GM12878 (cell line): ENCODE results near the gene CAMK2N2. TPM values are rescaled to one million over a fixed set of nuclear protein-coding genes. Genes with fewer than 3 reads are reported as not detected.

Source experiments
- ATAC-seq: fragments of 200-7000 bp; cut with Tn5 transposase; 3 replicates; pipeline ENCODE4 v1.9.1; 2020; ENCODE audit warnings: mild to moderate bottlenecking, moderate library complexity
- BruUV-seq: library from RNA; stranded (reverse); fragments of 400-500 nt; replicated peaks from 2 replicates; lab custom pipeline; 2021; lab: Mats Ljungman, UMichigan
- CTCF ChIA-PET: fragments of 300-600 bp; sonication (Branson Sonifier 250); formaldehyde crosslinking; extraction: SDS; loops from one replicate; lab custom pipeline; 2021; ENCODE audit warnings: inconsistent platforms; lab: Yijun Ruan, JAX
- POLR2A ChIA-PET: fragments of 350-600 bp; formaldehyde crosslinking; extraction: SDS; loops from one replicate; lab custom pipeline; 2021; ENCODE audit warnings: inconsistent platforms; lab: Charles Lee
- RAD21 ChIA-PET: fragments of 300-600 bp; sonication (Branson Sonifier 250); formaldehyde crosslinking; loops from one replicate; lab custom pipeline; 2023; ENCODE audit warnings: antibody characterized with exemption; ENCODE audit not compliant: unreplicated experiment; lab: Charles Lee
- SMC1A ChIA-PET: fragments of 300-600 bp; sonication (Branson Sonifier 250); formaldehyde crosslinking; loops from one replicate; lab custom pipeline; 2023; ENCODE audit not compliant: unreplicated experiment, uncharacterized antibody; lab: Charles Lee
- DNase-seq: peaks from one replicate; pipeline ENCODE4 v3.0.0-alpha.2; 2011; ENCODE audit warnings: low read depth, low spot score
- FAIRE-seq: peaks from 3 replicates; lab custom pipeline; 2011; peaks lifted over from hg19 to GRCh38; lab: Jason Lieb, UNC
- H2AFZ ChIP-seq: 2 replicates; pipeline ENCODE4 v1.6.0; 2011; ENCODE audit warnings: low read depth, low read length, control low read depth; ENCODE audit not compliant: control insufficient read depth
- H3K27ac ChIP-seq: 2 replicates; pipeline ENCODE4 v1.5.1; 2011; ENCODE audit warnings: control low read depth; ENCODE audit not compliant: control insufficient read depth, insufficient read depth
- H3K27me3 ChIP-seq, 2 experiments: replicated peaks in 1 of 2; 2 replicates each; pipeline versions ENCODE4 v1.6.0 to v1.6.1; 2011; ENCODE audit warnings: low read length in 1 of 2; ENCODE audit not compliant: control insufficient read depth in 2 of 2, insufficient read depth in 2 of 2
- H3K36me3 ChIP-seq, 2 experiments: 2 replicates each; pipeline ENCODE4 v1.5.1; 2011; ENCODE audit warnings: low read length in 1 of 2; ENCODE audit not compliant: control insufficient read depth in 2 of 2, insufficient read depth in 2 of 2
- H3K4me1 ChIP-seq: 2 replicates; pipeline ENCODE4 v1.6.1; 2011; ENCODE audit warnings: mild to moderate bottlenecking, low read length, moderate library complexity, mixed read lengths; ENCODE audit not compliant: control insufficient read depth, insufficient read depth
- H3K4me2 ChIP-seq: 2 replicates; pipeline ENCODE4 v1.6.0; 2011; ENCODE audit warnings: control low read depth; ENCODE audit not compliant: control insufficient read depth, insufficient read depth
- H3K4me3 ChIP-seq: fragments of 200-600 bp; sonication (generic); 2 replicates; pipeline ENCODE4 v1.5.1; 2016
- H3K79me2 ChIP-seq: 2 replicates; pipeline ENCODE4 v1.6.0; 2011; ENCODE audit warnings: low read length; ENCODE audit not compliant: control insufficient read depth, insufficient read depth
- H3K9ac ChIP-seq: 2 replicates; pipeline ENCODE4 v1.8.0; 2011; ENCODE audit warnings: low read length, control low read depth, mixed read lengths; ENCODE audit not compliant: control insufficient read depth, insufficient read depth
- H3K9me3 ChIP-seq: replicated peaks from 3 replicates; pipeline ENCODE4 v1.5.1; 2011; ENCODE audit warnings: mild to moderate bottlenecking, low read length; ENCODE audit not compliant: control insufficient read depth, insufficient read depth
- H4K20me1 ChIP-seq: 2 replicates; pipeline ENCODE4 v1.6.0; 2011; ENCODE audit not compliant: control insufficient read depth, insufficient read depth
- CHD1 ChIP-seq: IDR thresholded peaks from 2 replicates; pipeline ENCODE4 v1.6.1; 2012; ENCODE audit warnings: low read depth, low read length, improper control_type of control experiment
- CREM ChIP-seq: IDR thresholded peaks from 2 replicates; pipeline ENCODE4 v1.6.1; 2014; ENCODE audit warnings: antibody characterized with exemption, low read depth
- HCFC1 ChIP-seq: fragments of 150-350 bp; IDR thresholded peaks from 2 replicates; pipeline ENCODE4 v1.6.1; 2014; ENCODE audit warnings: low read length
- JUND ChIP-seq: IDR thresholded peaks from 2 replicates; pipeline ENCODE4 v1.6.1; 2012; ENCODE audit warnings: low read depth, mild to moderate bottlenecking, low read length, improper control_type of control experiment, moderate library complexity
- NR2C2 ChIP-seq: IDR thresholded peaks from 2 replicates; pipeline ENCODE4 v1.6.1; 2011; ENCODE audit warnings: borderline replicate concordance, low read depth; ENCODE audit not compliant: control insufficient read depth, insufficient read length
- NR2F1 ChIP-seq: fragments of 450-650 bp; conservative IDR thresholded peaks from 2 replicates; pipeline ENCODE4 v1.6.1; 2017; ENCODE audit warnings: mild to moderate bottlenecking
- SREBF2 ChIP-seq: IDR thresholded peaks from 2 replicates; pipeline ENCODE4 v1.6.1; 2012; ENCODE audit warnings: mild to moderate bottlenecking, low read length
- STAT1 ChIP-seq: fragments of 450-650 bp; conservative IDR thresholded peaks from 2 replicates; pipeline ENCODE4 v1.6.1; 2014; ENCODE audit warnings: antibody characterized with exemption, mild to moderate bottlenecking
- WGBS: methylation state at CpG from one replicate; pipeline ENCODE4 v1.1.6; 2016; ENCODE audit warnings: low lambda C conversion rate; ENCODE audit not compliant: insufficient replicate concordance, insufficient coverage; ENCODE audit errors: missing lambda C conversion rate; 5-methylcytosine and 5-hydroxymethylcytosine counted together
- in situ Hi-C: fragments of 300-500 bp; cut with MboI; formaldehyde crosslinking; loops from 9 replicates; pipeline ENCODE4 v1.14.3; 2018; ENCODE audit warnings: mixed read lengths
- intact Hi-C: fragments of 100-400 bp; cut with micrococcal nuclease; formaldehyde crosslinking; loops from one replicate; pipeline ENCODE4 v1.14.2; 2022; ENCODE audit not compliant: unreplicated experiment
- polyA plus RNA-seq, 11 experiments: library from polyadenylated mRNA; depleted of rRNA in 4 of 11; unstranded in 6 of 11; stranded (reverse) in 5 of 11; fragments of >200 nt; fragmentation: Nextera tagmentation in 4 of 11; fragmentation: Illumina TruSeq in 1 of 11; extraction: Ambion mirVana in 4 of 11; extraction: Trizol in 1 of 11; gene quantifications; 1 replicate in 1 of 11; 2 replicates in 10 of 11; pipeline versions ENCODE4 v1.2.1 to v1.2.3, GENCODE V29; 2011 to 2016; ENCODE audit warnings: inconsistent platforms in 2 of 11, missing spikeins in 2 of 11, low read depth in 1 of 11
- total RNA-seq, 4 experiments: library from RNA; depleted of rRNA in 3 of 4; stranded (reverse); fragments of >200 nt in 3 of 4; fragmentation: Illumina TruSeq in 1 of 4; extraction: Trizol in 1 of 4; gene quantifications; 2 replicates each; pipeline versions ENCODE4 v1.2.1 to v1.2.3, GENCODE V29; 2013 to 2021
- TF ChIP-seq, protein P1 (sequence below): fragments of 450-650 bp; IDR thresholded peaks from 2 replicates; pipeline ENCODE4 v1.6.1; 2016; ENCODE audit warnings: mild to moderate bottlenecking, moderate library complexity, borderline replicate concordance
- TF ChIP-seq, protein P2 (sequence below): fragments of 450-650 bp; IDR thresholded peaks from 2 replicates; pipeline ENCODE4 v1.6.1; 2017; ENCODE audit warnings: antibody characterized with exemption, mild to moderate bottlenecking, moderate library complexity
- TF ChIP-seq, protein P3 (sequence below): fragments of 450-650 bp; IDR thresholded peaks from 2 replicates; pipeline ENCODE4 v1.6.1; 2016; ENCODE audit warnings: mild to moderate bottlenecking
- TF ChIP-seq, protein P4 (sequence below): IDR thresholded peaks from 2 replicates; pipeline ENCODE4 v1.6.1; 2011; ENCODE audit warnings: low read depth, mild to moderate bottlenecking, low read length, moderate library complexity, borderline replicate concordance; ENCODE audit errors: extremely low read depth

Gene CAMK2N2
- total and polyA plus RNA-seq, 10 of the 15 experiments (the other 5 are each of a cell fraction or from before 2014, with no cell fraction given): 0.06 to 1.4 (median 0.45) TPM; not detected in 1

DNA sequence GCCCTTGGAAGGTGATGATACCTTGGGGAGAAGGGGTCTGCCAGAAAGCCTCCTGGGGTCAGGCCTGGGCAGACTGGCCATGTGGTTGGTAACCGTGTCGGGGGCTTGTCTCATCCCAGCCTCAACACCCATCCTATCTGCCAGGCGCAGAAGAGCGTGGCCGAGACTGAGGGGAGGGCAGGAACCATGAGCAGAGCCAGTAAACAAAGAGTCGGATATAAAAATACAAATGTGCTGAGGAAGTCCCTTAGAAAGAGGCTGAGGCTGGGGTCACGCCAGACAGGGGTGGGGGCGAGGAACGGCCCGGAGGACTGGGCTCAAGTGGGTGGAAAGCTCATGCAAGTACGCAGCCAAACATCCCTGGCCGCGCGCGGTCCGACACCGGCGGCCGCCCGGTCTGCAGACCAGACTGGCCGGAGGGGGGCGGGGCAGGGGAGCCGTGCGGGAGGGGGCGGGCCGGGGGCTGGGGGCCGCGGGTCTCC is 1.9 kb downstream of the CAMK2N2 start (continued):
- TF ChIP-seq, protein P1, sequence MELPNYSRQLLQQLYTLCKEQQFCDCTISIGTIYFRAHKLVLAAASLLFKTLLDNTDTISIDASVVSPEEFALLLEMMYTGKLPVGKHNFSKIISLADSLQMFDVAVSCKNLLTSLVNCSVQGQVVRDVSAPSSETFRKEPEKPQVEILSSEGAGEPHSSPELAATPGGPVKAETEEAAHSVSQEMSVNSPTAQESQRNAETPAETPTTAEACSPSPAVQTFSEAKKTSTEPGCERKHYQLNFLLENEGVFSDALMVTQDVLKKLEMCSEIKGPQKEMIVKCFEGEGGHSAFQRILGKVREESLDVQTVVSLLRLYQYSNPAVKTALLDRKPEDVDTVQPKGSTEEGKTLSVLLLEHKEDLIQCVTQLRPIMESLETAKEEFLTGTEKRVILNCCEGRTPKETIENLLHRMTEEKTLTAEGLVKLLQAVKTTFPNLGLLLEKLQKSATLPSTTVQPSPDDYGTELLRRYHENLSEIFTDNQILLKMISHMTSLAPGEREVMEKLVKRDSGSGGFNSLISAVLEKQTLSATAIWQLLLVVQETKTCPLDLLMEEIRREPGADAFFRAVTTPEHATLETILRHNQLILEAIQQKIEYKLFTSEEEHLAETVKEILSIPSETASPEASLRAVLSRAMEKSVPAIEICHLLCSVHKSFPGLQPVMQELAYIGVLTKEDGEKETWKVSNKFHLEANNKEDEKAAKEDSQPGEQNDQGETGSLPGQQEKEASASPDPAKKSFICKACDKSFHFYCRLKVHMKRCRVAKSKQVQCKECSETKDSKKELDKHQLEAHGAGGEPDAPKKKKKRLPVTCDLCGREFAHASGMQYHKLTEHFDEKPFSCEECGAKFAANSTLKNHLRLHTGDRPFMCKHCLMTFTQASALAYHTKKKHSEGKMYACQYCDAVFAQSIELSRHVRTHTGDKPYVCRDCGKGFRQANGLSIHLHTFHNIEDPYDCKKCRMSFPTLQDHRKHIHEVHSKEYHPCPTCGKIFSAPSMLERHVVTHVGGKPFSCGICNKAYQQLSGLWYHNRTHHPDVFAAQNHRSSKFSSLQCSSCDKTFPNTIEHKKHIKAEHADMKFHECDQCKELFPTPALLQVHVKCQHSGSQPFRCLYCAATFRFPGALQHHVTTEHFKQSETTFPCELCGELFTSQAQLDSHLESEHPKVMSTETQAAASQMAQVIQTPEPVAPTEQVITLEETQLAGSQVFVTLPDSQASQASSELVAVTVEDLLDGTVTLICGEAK: no peak
- TF ChIP-seq, protein P2, sequence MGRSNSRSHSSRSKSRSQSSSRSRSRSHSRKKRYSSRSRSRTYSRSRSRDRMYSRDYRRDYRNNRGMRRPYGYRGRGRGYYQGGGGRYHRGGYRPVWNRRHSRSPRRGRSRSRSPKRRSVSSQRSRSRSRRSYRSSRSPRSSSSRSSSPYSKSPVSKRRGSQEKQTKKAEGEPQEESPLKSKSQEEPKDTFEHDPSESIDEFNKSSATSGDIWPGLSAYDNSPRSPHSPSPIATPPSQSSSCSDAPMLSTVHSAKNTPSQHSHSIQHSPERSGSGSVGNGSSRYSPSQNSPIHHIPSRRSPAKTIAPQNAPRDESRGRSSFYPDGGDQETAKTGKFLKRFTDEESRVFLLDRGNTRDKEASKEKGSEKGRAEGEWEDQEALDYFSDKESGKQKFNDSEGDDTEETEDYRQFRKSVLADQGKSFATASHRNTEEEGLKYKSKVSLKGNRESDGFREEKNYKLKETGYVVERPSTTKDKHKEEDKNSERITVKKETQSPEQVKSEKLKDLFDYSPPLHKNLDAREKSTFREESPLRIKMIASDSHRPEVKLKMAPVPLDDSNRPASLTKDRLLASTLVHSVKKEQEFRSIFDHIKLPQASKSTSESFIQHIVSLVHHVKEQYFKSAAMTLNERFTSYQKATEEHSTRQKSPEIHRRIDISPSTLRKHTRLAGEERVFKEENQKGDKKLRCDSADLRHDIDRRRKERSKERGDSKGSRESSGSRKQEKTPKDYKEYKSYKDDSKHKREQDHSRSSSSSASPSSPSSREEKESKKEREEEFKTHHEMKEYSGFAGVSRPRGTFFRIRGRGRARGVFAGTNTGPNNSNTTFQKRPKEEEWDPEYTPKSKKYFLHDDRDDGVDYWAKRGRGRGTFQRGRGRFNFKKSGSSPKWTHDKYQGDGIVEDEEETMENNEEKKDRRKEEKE: no peak
- TF ChIP-seq CREM: no peak

DNA sequence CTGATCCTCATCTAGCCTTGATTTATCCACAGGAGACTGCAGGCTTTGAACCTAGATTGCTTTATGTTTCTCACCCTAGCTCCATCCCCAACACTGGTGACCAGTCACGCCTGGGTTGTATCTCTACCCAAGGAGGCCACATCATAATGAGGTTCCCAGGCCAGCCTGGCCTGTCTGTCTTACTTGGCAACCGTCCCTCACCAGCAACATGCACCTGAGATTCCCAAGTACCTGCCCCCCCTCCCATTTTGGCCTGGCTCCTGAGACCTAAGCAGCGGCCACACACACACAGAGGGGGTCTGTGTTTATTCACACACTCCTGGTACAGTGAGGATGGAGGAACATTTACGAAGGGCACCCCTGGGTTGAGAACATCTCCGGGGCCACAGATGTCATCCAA is 2.4 kb downstream of the CAMK2N2 start:
- WGBS: 93% methylated on average over 5 of the region's 5 CpGs
- BruUV-seq: no TSS peak
- H3K27me3 ChIP-seq: peaks cover 2 to 11% of the 10 kb centered on the region in 2 experiments
- no peak for FAIRE-seq
- TF ChIP-seq CHD1 (no peak), SREBF2 (no peak), JUND (no peak), NR2F1 (no peak), NR2C2 (no peak), HCFC1 (no peak), STAT1 (no peak)
- TF ChIP-seq, protein P3, sequence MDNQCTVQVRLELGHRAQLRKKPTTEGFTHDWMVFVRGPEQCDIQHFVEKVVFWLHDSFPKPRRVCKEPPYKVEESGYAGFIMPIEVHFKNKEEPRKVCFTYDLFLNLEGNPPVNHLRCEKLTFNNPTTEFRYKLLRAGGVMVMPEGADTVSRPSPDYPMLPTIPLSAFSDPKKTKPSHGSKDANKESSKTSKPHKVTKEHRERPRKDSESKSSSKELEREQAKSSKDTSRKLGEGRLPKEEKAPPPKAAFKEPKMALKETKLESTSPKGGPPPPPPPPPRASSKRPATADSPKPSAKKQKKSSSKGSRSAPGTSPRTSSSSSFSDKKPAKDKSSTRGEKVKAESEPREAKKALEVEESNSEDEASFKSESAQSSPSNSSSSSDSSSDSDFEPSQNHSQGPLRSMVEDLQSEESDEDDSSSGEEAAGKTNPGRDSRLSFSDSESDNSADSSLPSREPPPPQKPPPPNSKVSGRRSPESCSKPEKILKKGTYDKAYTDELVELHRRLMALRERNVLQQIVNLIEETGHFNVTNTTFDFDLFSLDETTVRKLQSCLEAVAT: no peak
- TF ChIP-seq, protein P4, sequence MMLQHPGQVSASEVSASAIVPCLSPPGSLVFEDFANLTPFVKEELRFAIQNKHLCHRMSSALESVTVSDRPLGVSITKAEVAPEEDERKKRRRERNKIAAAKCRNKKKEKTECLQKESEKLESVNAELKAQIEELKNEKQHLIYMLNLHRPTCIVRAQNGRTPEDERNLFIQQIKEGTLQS: no peak
- TF ChIP-seq, all 136 proteins: peak for 0
- no peaks in the 10 kb centered on the region for H3K36me3 ChIP-seq
- ChIA-PET POLR2A (no interaction called here), RAD21 (no interaction called here), SMC1A (no interaction called here), CTCF (interaction anchor here (0.9 kb wide), 1 partner anchor 9 kb away, joined by 4 read pairs; the partner anchor contains the start of gene EEF1AKMT4)
- no peaks in the 10 kb centered on the region for H3K79me2 ChIP-seq
- DNase-seq: no peak
- ATAC-seq: no peak
- 0 out of 2 replicates have a peak, but pooled peaks cover 4% of the 10 kb centered on the region for H3K4me1 ChIP-seq
- no peaks in the 10 kb centered on the region for H3K9me3 ChIP-seq
- H3K9ac ChIP-seq: no peak overlapping the region
- in situ Hi-C loops: no loop called here
- H3K27ac ChIP-seq: no peak overlapping the region
- intact Hi-C loops: loop anchor here (10.0 kb wide), 1 partner anchor 244 kb away; the partner anchor contains the start of gene ABCC5
- no peak overlapping the region for H2AFZ ChIP-seq
- no peak overlapping the region for H3K4me3 ChIP-seq
- no peaks in the 10 kb centered on the region for H4K20me1 ChIP-seq
- no peak overlapping the region for H3K4me2 ChIP-seq
